ENCODE data around the gene CNPY3. TPM values are rescaled to one million over a fixed set of nuclear protein-coding genes. Genes with fewer than 3 reads are reported as not detected.

The CNPY3 gene
- total RNA-seq: 28.7 and 29.3 TPM in 2 replicates

GRCh38 chr6:42928986-42929820, at the start of gene CNPY3:
TSS of gene CNPY3 (plus strand) at chr6:42929480. CDS start at chr6:42929571, 91 bp downstream.

GRCh38 chr6:42915732-42916131, 13.5 kb upstream of the CNPY3 start, which contains the start of gene PTCRA:
TSS of gene PTCRA (plus strand) at chr6:42916053. CDS start at chr6:42916070, 17 bp downstream.

GRCh38 chr6:42960243-42961019, 31.2 kb downstream of the CNPY3 start, which contains the start of gene GNMT:
TSS of gene GNMT (plus strand) at chr6:42960754. CDS start at chr6:42960768, 14 bp downstream.

GRCh38 chr6:42978839-42979522, 49.7 kb downstream of the CNPY3 start, which contains the start of gene PEX6:
TSS of gene PEX6 (minus strand) at chr6:42979181. CDS start at chr6:42979150, 31 bp downstream.

GRCh38 chr6:42984001-42984923, 55.0 kb downstream of the CNPY3 start, which contains the start of gene PPP2R5D:
TSS of gene PPP2R5D (plus strand) at chr6:42984570. CDS start at chr6:42984678, 108 bp downstream.

Other genes starting within 250 kb of the CNPY3 start
- 1.7 and 2.1 TPM in 2 replicates for gene PRPH2, start 206.9 kb upstream of the CNPY3 start, total RNA-seq
- 30.3 and 34.3 TPM in 2 replicates for gene TBCC, start 183.4 kb upstream of the CNPY3 start, total RNA-seq
- 2.7 and 3.4 TPM in 2 replicates for gene BICRAL, start 147.4 kb upstream of the CNPY3 start, total RNA-seq
- gene RPL7L1, start 49.9 kb upstream of the CNPY3 start, total RNA-seq: 97.8 and 108 TPM in 2 replicates
- not detected in 2 replicates for gene PTCRA, start 13.4 kb upstream of the CNPY3 start, total RNA-seq
- not detected in 2 replicates for gene GNMT, start 31.3 kb downstream of the CNPY3 start, total RNA-seq
- gene PEX6, start 49.7 kb downstream of the CNPY3 start, total RNA-seq: 22.0 and 23.2 TPM in 2 replicates
- gene PPP2R5D, start 55.1 kb downstream of the CNPY3 start, total RNA-seq: 54.3 and 71.8 TPM in 2 replicates
- gene MEA1, start 84.5 kb downstream of the CNPY3 start, total RNA-seq: 110 and 111 TPM in 2 replicates
- 83.7 and 84.1 TPM in 2 replicates for gene KLHDC3, start 84.8 kb downstream of the CNPY3 start, total RNA-seq
- gene RRP36, start 92.1 kb downstream of the CNPY3 start, total RNA-seq: 109 and 114 TPM in 2 replicates
- 27.6 and 30.0 TPM in 2 replicates for gene CUL7, start 124.4 kb downstream of the CNPY3 start, total RNA-seq
- gene MRPL2, start 130.0 kb downstream of the CNPY3 start, total RNA-seq: 32.6 and 53.5 TPM in 2 replicates
- gene KLC4, start 130.2 kb downstream of the CNPY3 start, total RNA-seq: 7.6 and 8.3 TPM in 2 replicates
- gene PTK7, start 146.8 kb downstream of the CNPY3 start, total RNA-seq: 96.6 and 102 TPM in 2 replicates
- 25.9 and 26.0 TPM in 2 replicates for gene SRF, start 241.8 kb downstream of the CNPY3 start, total RNA-seq

All from bronchus fibroblast of lung (primary cell).